Measurements from ENCODE around the gene UPK3A.
"Not testable (repeated sequence)": the region's sequence is repeated elsewhere in the genome, so short reads cannot be mapped to it uniquely, and the experiment has no call there.

The UPK3A gene

DNA sequence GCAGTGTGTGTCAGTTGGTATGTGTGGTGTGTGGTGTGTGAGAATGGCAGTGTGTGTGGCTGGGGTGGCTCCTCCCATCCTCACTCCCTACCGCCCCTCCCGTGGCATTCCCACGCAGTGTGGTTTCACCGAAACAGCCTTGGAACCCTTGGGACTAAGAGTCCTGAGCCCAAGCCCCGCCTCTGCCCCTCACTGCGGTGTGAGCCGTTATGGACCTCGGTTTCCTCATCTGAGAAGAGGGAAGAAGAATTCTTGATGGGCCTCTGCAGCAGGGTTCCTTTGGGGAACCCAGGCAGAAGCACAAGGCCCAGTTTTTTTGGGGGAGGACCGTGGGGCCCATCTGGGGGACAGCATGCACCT is 7.2 kb downstream of the UPK3A start:
- peaks cover 45 to 47% of the 10 kb centered on the region in 2 experiments for H3K4me1 ChIP-seq (ENCODE audit: control insufficient read depth in 1 of 2, insufficient read depth in 1 of 2, low read depth in 1 of 2, low read length in 1 of 2)
- no peak for TF ChIP-seq CTCF (IDR thresholded peaks at IDR 0.05)
- H3K36me3 ChIP-seq = no peaks in the 10 kb centered on the region
- H3K27me3 ChIP-seq = peaks cover 37% of the 10 kb centered on the region
- no peak overlapping the region for H3K4me3 ChIP-seq (ENCODE audit: low read depth in 1 of 2, low read length in 1 of 2)
- no peak overlapping the region for H3K27ac ChIP-seq
- no peaks in the 10 kb centered on the region for H3K9me3 ChIP-seq

DNA sequence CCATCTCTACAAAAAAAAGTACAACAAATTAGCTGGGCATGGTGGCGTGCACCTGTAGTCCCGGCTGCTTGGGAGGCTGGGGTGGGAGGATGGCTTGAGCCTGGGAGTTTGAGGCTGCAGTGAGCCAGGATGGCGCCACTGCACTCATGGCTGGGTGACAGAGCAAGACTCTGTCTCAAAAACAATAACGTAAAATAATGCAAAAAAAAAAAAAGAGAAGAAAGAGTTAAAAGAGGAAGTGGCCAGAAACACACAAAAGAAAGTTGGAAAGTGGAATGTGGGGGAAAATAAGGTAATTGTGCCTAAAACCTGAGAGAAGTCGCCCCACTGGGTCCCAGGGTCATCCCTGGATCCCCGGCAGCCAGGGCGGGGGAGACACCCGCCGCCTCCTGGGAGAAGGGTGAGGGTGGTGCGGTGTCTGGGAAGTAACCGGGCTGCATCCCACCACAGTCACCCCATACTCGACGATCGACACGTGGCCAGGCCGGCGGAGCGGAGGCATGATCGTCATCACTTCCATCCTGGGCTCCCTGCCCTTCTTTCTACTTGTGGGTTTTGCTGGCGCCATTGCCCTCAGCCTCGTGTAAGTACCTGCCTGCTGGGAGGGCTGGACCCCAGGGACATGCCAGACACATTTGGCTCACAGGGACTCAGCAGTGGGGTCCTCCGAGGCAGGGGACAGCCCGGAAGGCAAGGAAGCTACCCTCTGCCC is 8.1 kb downstream of the UPK3A start:
- Histone ChIP-seq H3K27ac (no peak overlapping the region), H3K36me3 (no peaks in the 10 kb centered on the region), H3K4me1 (ENCODE audit: control insufficient read depth in 1 of 2, insufficient read depth in 1 of 2, low read depth in 1 of 2, low read length in 1 of 2) (peaks cover 37 to 40% of the 10 kb centered on the region in 2 experiments), H3K27me3 (peaks cover 43% of the 10 kb centered on the region), H3K4me3 (ENCODE audit: low read depth in 1 of 2, low read length in 1 of 2) (no peak overlapping the region), H3K9me3 (no peaks in the 10 kb centered on the region)
- no peak for TF ChIP-seq CTCF (IDR thresholded peaks at IDR 0.05)

DNA sequence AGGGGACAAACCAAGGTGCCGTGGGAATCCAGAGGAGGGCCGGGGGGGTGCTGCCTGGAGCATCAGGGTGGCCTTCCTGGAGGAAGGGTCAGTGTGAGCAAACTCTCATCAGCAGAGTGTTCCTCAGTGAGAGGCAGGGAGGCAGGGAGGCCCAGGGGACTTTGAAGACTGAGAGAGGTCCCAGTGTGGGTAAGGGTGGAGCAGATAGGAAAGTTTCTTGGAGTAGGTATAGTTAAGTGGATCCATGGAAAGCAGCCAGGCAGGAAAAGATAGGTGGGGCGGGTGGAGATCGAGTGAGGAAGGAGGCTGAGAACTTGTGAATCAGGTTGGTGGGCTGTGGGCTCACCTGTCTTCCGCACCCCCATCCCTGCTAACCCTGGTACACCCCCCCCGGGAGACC is 9.3 kb downstream of the UPK3A start:
- peaks cover 26 to 29% of the 10 kb centered on the region in 2 experiments for H3K4me1 ChIP-seq (ENCODE audit: control insufficient read depth in 1 of 2, insufficient read depth in 1 of 2, low read depth in 1 of 2, low read length in 1 of 2)
- peaks cover 54% of the 10 kb centered on the region for H3K27me3 ChIP-seq
- H3K4me3 ChIP-seq (ENCODE audit: low read depth in 1 of 2, low read length in 1 of 2) = no peak overlapping the region
- no peak overlapping the region for H3K27ac ChIP-seq
- no peaks in the 10 kb centered on the region for H3K36me3 ChIP-seq
- no peak for TF ChIP-seq CTCF (IDR thresholded peaks at IDR 0.05)
- no peaks in the 10 kb centered on the region for H3K9me3 ChIP-seq

DNA sequence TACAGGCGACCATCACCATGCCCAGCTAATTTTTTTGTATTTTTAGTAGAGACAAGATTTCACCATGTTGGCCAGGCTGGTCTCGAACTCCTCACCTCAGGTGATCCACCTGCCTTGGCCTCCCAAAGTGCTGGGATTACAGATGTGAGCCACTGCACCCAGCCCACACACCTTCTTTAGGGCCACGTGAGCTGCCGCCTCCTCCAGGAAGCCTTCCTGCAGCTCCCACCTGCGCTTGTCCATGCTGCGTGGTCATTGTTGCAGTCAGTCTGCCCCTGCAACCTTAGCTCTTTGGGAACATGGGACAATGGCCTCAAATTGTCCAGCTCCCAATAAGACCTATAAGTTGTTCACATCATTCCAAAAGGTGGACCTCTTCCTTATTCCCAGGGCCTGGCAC is 10.3 kb downstream of the UPK3A start:
- H3K4me3 ChIP-seq (ENCODE audit: low read depth in 1 of 2, low read length in 1 of 2) = not testable (repeated sequence)
- H3K4me1 ChIP-seq (ENCODE audit: control insufficient read depth in 1 of 2, insufficient read depth in 1 of 2, low read depth in 1 of 2, low read length in 1 of 2) = peaks cover 24 to 26% of the 10 kb centered on the region in 2 experiments

DNA sequence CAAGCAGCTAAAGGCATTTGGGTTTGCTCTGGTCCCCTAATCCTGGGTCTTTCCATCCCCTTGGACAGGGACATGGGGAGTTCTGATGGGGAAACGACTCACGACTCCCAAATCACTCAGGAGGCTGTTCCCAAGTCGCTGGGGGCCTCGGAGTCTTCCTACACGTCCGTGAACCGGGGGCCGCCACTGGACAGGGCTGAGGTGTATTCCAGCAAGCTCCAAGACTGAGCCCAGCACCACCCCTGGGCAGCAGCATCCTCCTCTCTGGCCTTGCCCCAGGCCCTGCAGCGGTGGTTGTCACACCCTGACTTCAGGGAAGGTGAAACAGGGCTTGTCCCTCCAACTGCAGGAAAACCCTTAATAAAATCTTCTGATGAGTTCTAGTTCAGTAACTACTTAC is 10.7 kb downstream of the UPK3A start:
- peaks cover 62% of the 10 kb centered on the region for H3K27me3 ChIP-seq
- no peak overlapping the region for H3K27ac ChIP-seq
- no peak overlapping the region for H3K4me3 ChIP-seq (ENCODE audit: low read depth in 1 of 2, low read length in 1 of 2)
- H3K9me3 ChIP-seq = no peaks in the 10 kb centered on the region
- peaks cover 24 to 26% of the 10 kb centered on the region in 2 experiments for H3K4me1 ChIP-seq (ENCODE audit: control insufficient read depth in 1 of 2, insufficient read depth in 1 of 2, low read depth in 1 of 2, low read length in 1 of 2)
- H3K36me3 ChIP-seq = no peaks in the 10 kb centered on the region
- no peak for TF ChIP-seq CTCF (IDR thresholded peaks at IDR 0.05)

More for the DNA sequence above, 10.3 kb downstream of the UPK3A start:
- not testable (repeated sequence) for H3K36me3 ChIP-seq, H3K9me3 ChIP-seq, H3K27ac ChIP-seq
- peaks cover 62% of the 10 kb centered on the region for H3K27me3 ChIP-seq

GRCh38 chr22:45296628-45297297 is 12.0 kb downstream of the UPK3A start:
- H3K27ac ChIP-seq = peak overlapping the region; percentile 75
- no peaks in the 10 kb centered on the region for H3K36me3 ChIP-seq
- peaks cover 19 to 24% of the 10 kb centered on the region in 2 experiments for H3K4me1 ChIP-seq (ENCODE audit: control insufficient read depth in 1 of 2, insufficient read depth in 1 of 2, low read depth in 1 of 2, low read length in 1 of 2)
- no peaks in the 10 kb centered on the region for H3K9me3 ChIP-seq
- peak overlapping the region in 1 of 2 experiments; percentile 18 for H3K4me3 ChIP-seq (ENCODE audit: low read depth in 1 of 2, low read length in 1 of 2)
- peaks cover 61% of the 10 kb centered on the region for H3K27me3 ChIP-seq
- TF ChIP-seq CTCF (IDR thresholded peaks at IDR 0.05) = no peak
